CD14-positive monocyte (primary cell): Measurements from ENCODE around the gene PDHA1. TPM values are rescaled to one million over a fixed set of nuclear protein-coding genes. Genes with fewer than 3 reads are reported as not detected.
A peak's percentile ranks its signal among the peaks of the same experiment; 100 is the strongest.

Source experiments
- DNase-seq, 3 donors: peaks; one replicate each; pipeline ENCODE4 v3.0.0-alpha.2; 2011 to 2022
- H2AFZ ChIP-seq: 2 replicates; pipeline ENCODE4 v1.6.0; 2012; ENCODE audit warnings: mild to moderate bottlenecking, low read depth, low read length, inconsistent platforms; ENCODE audit not compliant: insufficient read depth, poor library complexity, severe bottlenecking
- H3K27ac ChIP-seq, 2 donors: 1 replicate in 1 of 2; 2 replicates in 1 of 2; pipeline ENCODE4 v1.5.1; 2012 to 2013; ENCODE audit warnings: low read length in 2 of 2, control low read depth in 1 of 2, inconsistent platforms in 1 of 2, low read depth in 1 of 2, mild to moderate bottlenecking in 1 of 2
- H3K27me3 ChIP-seq, 2 donors: one replicate each; pipeline versions ENCODE4 v1.6.0 to v1.6.1; 2011 to 2013; ENCODE audit warnings: low read length in 2 of 2; ENCODE audit not compliant: control insufficient read depth in 2 of 2, insufficient read depth in 2 of 2
- H3K36me3 ChIP-seq, 2 donors: replicated peaks in 1 of 2; 1 replicate in 1 of 2; 2 replicates in 1 of 2; pipeline versions ENCODE4 v1.5.1 to v1.6.1; 2012 to 2013; ENCODE audit warnings: low read length in 2 of 2, control low read depth in 1 of 2, inconsistent platforms in 1 of 2, mild to moderate bottlenecking in 1 of 2; ENCODE audit not compliant: insufficient read depth in 2 of 2, control insufficient read depth in 1 of 2
- H3K4me1 ChIP-seq, 2 donors: 1 replicate in 1 of 2; 2 replicates in 1 of 2; pipeline versions ENCODE4 v1.5.1 to v1.6.1; 2012 to 2013; ENCODE audit warnings: low read length in 2 of 2, control low read depth in 1 of 2, inconsistent platforms in 1 of 2, mild to moderate bottlenecking in 1 of 2, moderate library complexity in 1 of 2; ENCODE audit not compliant: insufficient read depth in 2 of 2, control insufficient read depth in 1 of 2
- H3K4me2 ChIP-seq: replicated peaks from 2 replicates; pipeline ENCODE3; 2012; ENCODE audit warnings: low read length, moderate library complexity, mild to moderate bottlenecking; ENCODE audit not compliant: poor library complexity, severe bottlenecking; ENCODE audit errors: extremely low read depth
- H3K4me3 ChIP-seq, 3 experiments: fragments of 200-600 bp in 1 of 3; sonication (generic) in 1 of 3; replicated peaks in 1 of 3; 1 replicate in 2 of 3; 2 replicates in 1 of 3; pipeline ENCODE4 v1.5.1; 2011 to 2013; ENCODE audit warnings: low read length in 3 of 3, mild to moderate bottlenecking in 3 of 3, control low read depth in 2 of 3, low read depth in 2 of 3, inconsistent platforms in 1 of 3, moderate library complexity in 1 of 3
- H3K79me2 ChIP-seq: 2 replicates; pipeline ENCODE4 v1.6.0; 2012; ENCODE audit warnings: mild to moderate bottlenecking, control low read depth, inconsistent platforms, low read length, moderate library complexity; ENCODE audit not compliant: insufficient read depth
- H3K9ac ChIP-seq: 2 replicates; pipeline ENCODE4 v1.6.0; 2017; ENCODE audit warnings: low read length, mild to moderate bottlenecking; ENCODE audit not compliant: insufficient read depth, poor library complexity, severe bottlenecking
- H3K9me3 ChIP-seq, 2 donors: replicated peaks in 1 of 2; 1 replicate in 1 of 2; 2 replicates in 1 of 2; pipeline versions ENCODE4 v1.5.1 to v1.6.1; 2012 to 2013; ENCODE audit warnings: low read length in 2 of 2, control low read depth in 1 of 2; ENCODE audit not compliant: control insufficient read depth in 1 of 2, insufficient read depth in 1 of 2
- H4K20me1 ChIP-seq: 2 replicates; pipeline ENCODE4 v1.6.0; 2012; ENCODE audit warnings: mild to moderate bottlenecking, low read length, control low read depth, moderate library complexity; ENCODE audit not compliant: insufficient read depth
- H3K27ac Mint-ChIP-seq, 7 donors: one replicate each; pipeline ENCODE4 v1.8.0; 2020; ENCODE audit warnings: mild to moderate bottlenecking in 7 of 7, mixed read lengths in 7 of 7, moderate library complexity in 6 of 7, inconsistent platforms in 2 of 7
- H3K27me3 Mint-ChIP-seq, 3 donors: one replicate each; pipeline ENCODE4 v1.8.0; 2021 to 2022; ENCODE audit warnings: low read depth in 3 of 3, mild to moderate bottlenecking in 3 of 3, mixed read lengths in 3 of 3, moderate library complexity in 3 of 3, inconsistent platforms in 1 of 3
- H3K36me3 Mint-ChIP-seq, 2 donors: one replicate each; pipeline ENCODE4 v1.8.0; 2020; ENCODE audit warnings: mixed read lengths in 2 of 2, inconsistent platforms in 1 of 2, mild to moderate bottlenecking in 1 of 2
- H3K4me1 Mint-ChIP-seq: one replicate; pipeline ENCODE4 v1.8.0; 2020; ENCODE audit warnings: mild to moderate bottlenecking, mixed read lengths
- H3K4me3 Mint-ChIP-seq, 2 donors: one replicate each; pipeline ENCODE4 v1.8.0; 2020; ENCODE audit warnings: mild to moderate bottlenecking in 2 of 2, mixed read lengths in 2 of 2, moderate library complexity in 1 of 2
- H3K9me3 Mint-ChIP-seq, 7 donors: one replicate each; pipeline ENCODE4 v1.8.0; 2020 to 2022; ENCODE audit warnings: mixed read lengths in 7 of 7, mild to moderate bottlenecking in 6 of 7, moderate library complexity in 6 of 7, inconsistent platforms in 2 of 7
- CTCF ChIP-seq: fragments of 200-600 bp; IDR thresholded peaks from one replicate; pipeline ENCODE4 v1.8.0; 2022; ENCODE audit warnings: antibody characterized with exemption, mild to moderate bottlenecking
- WGBS: methylation state at CpG from one replicate; pipeline ENCODE4 v1.1.5; 2013; ENCODE audit warnings: missing lambda C conversion rate; ENCODE audit not compliant: insufficient coverage; 5-methylcytosine and 5-hydroxymethylcytosine counted together
- intact Hi-C, 2 donors: fragments of 100-400 bp; cut with micrococcal nuclease; formaldehyde crosslinking; loops; one replicate each; pipeline versions ENCODE4 v1.15.0 to v1.15.1; 2023
- polyA plus RNA-seq, 3 donors: library from polyadenylated mRNA; depleted of rRNA in 1 of 3; unstranded in 2 of 3; stranded (reverse) in 1 of 3; fragments of 300-500 nt in 2 of 3; fragments of >200 nt in 1 of 3; fragmentation: Illumina TruSeq in 2 of 3; gene quantifications; 1 replicate in 2 of 3; 2 replicates in 1 of 3; pipeline ENCODE4 v1.2.3, GENCODE V29; 2012 to 2021

Gene PDHA1
- polyA plus RNA-seq, 3 donors: 56.0 to 76.3 (median 74.8) TPM

GRCh38 chrX:19332983-19333382 lies 10.7 kb upstream of the PDHA1 start:
- H3K4me1 Mint-ChIP-seq: no peaks in the 10 kb centered on the region

GRCh38 chrX:19334945-19335626 lies 8.6 kb upstream of the PDHA1 start:
- intact Hi-C loops: loop anchor here (5.0 to 10.0 kb wide), 4 partner anchors 400 to 1600 kb away; partner anchors contain the start of gene SCML1 (in 1 of the 2)
- Histone ChIP-seq H3K4me1 (no peaks in the 10 kb centered on the region), H2AFZ (no peak overlapping the region), H3K9me3 (no peaks in the 10 kb centered on the region), H3K36me3 (no peaks in the 10 kb centered on the region), H4K20me1 (no peaks in the 10 kb centered on the region), H3K4me2 (no peak overlapping the region), H3K27me3 (no peaks in the 10 kb centered on the region), H3K79me2 (no peaks in the 10 kb centered on the region), H3K9ac (no peak overlapping the region), H3K27ac (no peak overlapping the region), H3K4me3 (no peak overlapping the region)
- Mint-ChIP-seq H3K4me1 (no peaks in the 10 kb centered on the region), H3K9me3 (peaks cover 0 to 9% (median 2%) of the 10 kb centered on the region in 7 donors), H3K27me3 (peaks cover 0 to 4% (median 2%) of the 10 kb centered on the region in 3 donors), H3K27ac (no peak overlapping the region), H3K36me3 (no peaks in the 10 kb centered on the region), H3K4me3 (no peak overlapping the region)
- peak; percentile 23 to 50 (median 44) for DNase-seq
- peak; percentile 26 for TF ChIP-seq CTCF
- no CpG with 5 or more reads among the region's 16 CpGs for WGBS

More at GRCh38 chrX:19332983-19333382, 10.7 kb upstream of the PDHA1 start:
- no peak overlapping the region for H3K9ac ChIP-seq
- no peaks in the 10 kb centered on the region for H3K4me1 ChIP-seq
- H2AFZ ChIP-seq: no peak overlapping the region
- no peak overlapping the region for H3K4me3 ChIP-seq
- no peaks in the 10 kb centered on the region for H3K36me3 ChIP-seq
- no peaks in the 10 kb centered on the region for H4K20me1 ChIP-seq
- WGBS: no CpG with 5 or more reads among the region's 5 CpGs
- H3K27me3 Mint-ChIP-seq: peaks cover 0 to 5% (median 4%) of the 10 kb centered on the region in 3 donors
- no peak overlapping the region for H3K4me3 Mint-ChIP-seq
- no peak overlapping the region for H3K27ac Mint-ChIP-seq
- H3K79me2 ChIP-seq: no peaks in the 10 kb centered on the region
- no peaks in the 10 kb centered on the region for H3K27me3 ChIP-seq
- H3K9me3 ChIP-seq: no peaks in the 10 kb centered on the region
- no peak overlapping the region for H3K27ac ChIP-seq
- H3K9me3 Mint-ChIP-seq: peaks cover 0 to 9% (median 2%) of the 10 kb centered on the region in 7 donors
- DNase-seq: no peak
- no peaks in the 10 kb centered on the region for H3K36me3 Mint-ChIP-seq
- no peak overlapping the region for H3K4me2 ChIP-seq
- intact Hi-C loops: loop anchor here (5.0 to 10.0 kb wide), 4 partner anchors 398 to 1598 kb away; partner anchors contain the start of gene SCML1 (in 1 of the 2)
- TF ChIP-seq CTCF: no peak
